ENCODE results near the gene TBRG4.

DNA sequence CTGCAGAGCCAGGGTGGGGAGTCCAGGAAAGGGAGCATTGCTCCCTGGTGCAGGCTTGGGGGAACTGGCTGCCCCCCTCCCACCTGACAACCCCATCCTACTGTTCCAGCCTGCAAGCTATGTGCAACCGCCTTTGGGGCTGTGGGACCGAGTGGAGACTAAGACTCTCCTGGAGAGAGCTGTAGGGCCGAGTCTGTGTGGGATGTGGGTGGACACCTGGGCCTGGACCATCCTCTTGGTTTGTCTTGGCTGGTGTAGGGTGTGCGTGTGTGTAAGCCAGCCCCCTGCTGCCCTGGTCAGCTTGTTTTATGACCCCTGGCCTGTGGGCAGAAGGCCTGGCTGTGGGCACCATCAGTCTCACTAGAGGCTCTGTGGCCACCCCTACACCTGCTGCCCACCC is 44.4 kb upstream of the TBRG4 start:
- TF ChIP-seq CTCF (conservative IDR thresholded peaks at IDR 0.05) (no peak), ZFX (IDR thresholded peaks at IDR 0.05) (no peak)
